DMS 273 (cell line): ENCODE measurements around the gene ABCG1.
A peak's percentile ranks its signal among the peaks of the same experiment; 100 is the strongest.

Source experiments
- DNase-seq: peaks from one replicate; lab custom pipeline; 2025; ENCODE audit not compliant: unreplicated experiment; lab: John Stamatoyannopoulos, UW

ABCG1 gene

GRCh38 chr21:42214081-42214750, 4.7 kb upstream of the ABCG1 start:
- DNase-seq, result no peak

- no peak for DNase-seq
Observed at GRCh38 chr21:42214921-42215320, 4.0 kb upstream of the ABCG1 start.

GRCh38 chr21:42215942-42216725, 2.8 kb upstream of the ABCG1 start:
- DNase-seq, result no peak

- no peak for DNase-seq
Observed at GRCh38 chr21:42216726-42217572, 2.0 kb upstream of the ABCG1 start.

- DNase-seq, result peak; percentile 60
Observed at GRCh38 chr21:42219606-42220137, 732 bp downstream of the ABCG1 start.

GRCh38 chr21:42220138-42220701, 1.3 kb downstream of the ABCG1 start:
- peak; percentile 89 for DNase-seq

- no peak for DNase-seq
Observed at GRCh38 chr21:42221581-42222345, 2.8 kb downstream of the ABCG1 start.

GRCh38 chr21:42222386-42222785, 3.4 kb downstream of the ABCG1 start:
- no peak for DNase-seq

- no peak for DNase-seq
Observed at GRCh38 chr21:42222821-42223390, 4.0 kb downstream of the ABCG1 start.

- no peak for DNase-seq
Observed at GRCh38 chr21:42223826-42224575, 5.1 kb downstream of the ABCG1 start.

- no peak for DNase-seq
Observed at GRCh38 chr21:42225042-42225441, 6.1 kb downstream of the ABCG1 start.

GRCh38 chr21:42225571-42226155, 6.7 kb downstream of the ABCG1 start:
- DNase-seq, result no peak

- no peak for DNase-seq
Observed at GRCh38 chr21:42226626-42227025, 7.7 kb downstream of the ABCG1 start.

- peak; percentile 36 for DNase-seq
Observed at GRCh38 chr21:42227909-42228708, 9.2 kb downstream of the ABCG1 start.

GRCh38 chr21:42228709-42229220, 9.8 kb downstream of the ABCG1 start:
- no peak for DNase-seq

GRCh38 chr21:42229676-42230075, 10.7 kb downstream of the ABCG1 start:
- DNase-seq, result no peak

- no peak for DNase-seq
Observed at GRCh38 chr21:42230178-42230577, 11.2 kb downstream of the ABCG1 start.

GRCh38 chr21:42230636-42231035, 11.7 kb downstream of the ABCG1 start:
- DNase-seq, result no peak
